WTC11 (cell line): ENCODE data around the gene DCP1B. TPM values are rescaled to one million over a fixed set of nuclear protein-coding genes. Genes with fewer than 3 reads are reported as not detected.

Experiments
- ATAC-seq: fragments of 200-7000 bp; cut with Tn5 transposase; 2 replicates; pipeline ENCODE4 v1.10.0; 2021; ENCODE audit warnings: mild to moderate bottlenecking, moderate library complexity
- CTCF ChIA-PET: fragments of 300-600 bp; sonication (Branson Sonifier 250); formaldehyde crosslinking; loops from one replicate; lab custom pipeline; 2021; ENCODE audit warnings: antibody characterized with exemption; lab: Charles Lee
- POLR2A ChIA-PET: fragments of 350-600 bp; sonication (Branson Sonifier 250); formaldehyde crosslinking; loops from one replicate; lab custom pipeline; 2021; ENCODE audit warnings: antibody characterized with exemption; lab: Charles Lee
- DNase-seq: peaks from one replicate; pipeline ENCODE4 v3.0.0; 2021; ENCODE audit warnings: low spot score
- H3K27ac Mint-ChIP-seq: 2 replicates; pipeline ENCODE4 v1.8.0; 2021; ENCODE audit warnings: mixed read lengths
- H3K27me3 Mint-ChIP-seq: 2 replicates; pipeline ENCODE4 v1.8.0; 2021; ENCODE audit warnings: low read depth, mild to moderate bottlenecking, moderate library complexity, mixed read lengths
- H3K36me3 Mint-ChIP-seq: 2 replicates; pipeline ENCODE4 v1.8.0; 2021; ENCODE audit warnings: mixed read lengths
- H3K4me1 Mint-ChIP-seq: 2 replicates; pipeline ENCODE4 v1.8.0; 2022; ENCODE audit warnings: mixed read lengths
- H3K4me3 Mint-ChIP-seq: 2 replicates; pipeline ENCODE4 v1.8.0; 2021; ENCODE audit warnings: mild to moderate bottlenecking, moderate library complexity, mixed read lengths
- H3K9me3 Mint-ChIP-seq: 2 replicates; pipeline ENCODE4 v1.8.0; 2021; ENCODE audit warnings: mixed read lengths
- ATF1 ChIP-seq: sonication (generic); formaldehyde crosslinking; IDR thresholded peaks from 2 replicates; pipeline ENCODE4 v1.8.1; 2023; ENCODE audit warnings: mild to moderate bottlenecking, moderate library complexity, missing genetic modification reagents
- CBFB ChIP-seq: sonication (generic); formaldehyde crosslinking; IDR thresholded peaks from 2 replicates; pipeline ENCODE4 v1.8.1; 2022; ENCODE audit warnings: mild to moderate bottlenecking, low read depth, missing genetic modification reagents
- GTF2I ChIP-seq: fragments of 250-450 bp; sonication (Bioruptor Pico); conservative IDR thresholded peaks from 2 replicates; pipeline ENCODE4 v1.4.0; 2021; ENCODE audit warnings: mild to moderate bottlenecking
- IRF2 ChIP-seq: sonication (generic); formaldehyde crosslinking; IDR thresholded peaks from 2 replicates; pipeline ENCODE4 v1.8.0; 2022; ENCODE audit warnings: low read depth, missing genetic modification reagents, borderline replicate concordance
- MYBL2 ChIP-seq: sonication (generic); formaldehyde crosslinking; IDR thresholded peaks from 2 replicates; pipeline ENCODE4 v1.8.1; 2023; ENCODE audit warnings: mild to moderate bottlenecking, moderate library complexity, missing genetic modification reagents
- NFE2L1 ChIP-seq: sonication (generic); formaldehyde crosslinking; IDR thresholded peaks from 2 replicates; pipeline ENCODE4 v1.8.1; 2023; ENCODE audit warnings: missing genetic modification reagents
- NFYB ChIP-seq: sonication (generic); formaldehyde crosslinking; conservative IDR thresholded peaks from 2 replicates; pipeline ENCODE4 v1.8.0; 2022; ENCODE audit warnings: low read depth, missing genetic modification reagents
- TP53 ChIP-seq: sonication (generic); formaldehyde crosslinking; IDR thresholded peaks from 2 replicates; pipeline ENCODE4 v1.8.1; 2023; ENCODE audit warnings: mild to moderate bottlenecking, missing genetic modification reagents
- ZNF219 ChIP-seq: sonication (generic); formaldehyde crosslinking; IDR thresholded peaks from 2 replicates; pipeline ENCODE4 v1.8.0; 2023; ENCODE audit warnings: missing genetic modification reagents, mild to moderate bottlenecking, borderline replicate concordance
- total RNA-seq: library from RNA; stranded (reverse); gene quantifications from 3 replicates; pipeline ENCODE4 v1.2.3, GENCODE V29; 2021
- TF ChIP-seq, protein P1 (sequence below): sonication (generic); formaldehyde crosslinking; IDR thresholded peaks from 2 replicates; pipeline ENCODE4 v1.8.0; 2022; ENCODE audit warnings: mild to moderate bottlenecking, missing genetic modification reagents
- TF ChIP-seq, protein P2 (sequence below): fragments of 250-450 bp; sonication (Bioruptor Pico); IDR thresholded peaks from 2 replicates; pipeline ENCODE4 v1.8.0; 2021; ENCODE audit warnings: mild to moderate bottlenecking
- TF ChIP-seq, protein P3 (sequence below): sonication (generic); formaldehyde crosslinking; IDR thresholded peaks from 2 replicates; pipeline ENCODE4 v1.8.0; 2022; ENCODE audit warnings: missing genetic modification reagents
- TF ChIP-seq, protein P4 (sequence below): sonication (generic); formaldehyde crosslinking; IDR thresholded peaks from 2 replicates; pipeline ENCODE4 v1.8.1; 2022; ENCODE audit warnings: low read depth, missing genetic modification reagents, borderline replicate concordance
- TF ChIP-seq, protein P5 (sequence below): sonication (generic); formaldehyde crosslinking; IDR thresholded peaks from 2 replicates; pipeline ENCODE4 v1.8.0; 2023; ENCODE audit warnings: missing genetic modification reagents, mild to moderate bottlenecking, borderline replicate concordance
- TF ChIP-seq, protein P6 (sequence below): sonication (generic); formaldehyde crosslinking; IDR thresholded peaks from 2 replicates; pipeline ENCODE4 v1.8.0; 2023; ENCODE audit warnings: mild to moderate bottlenecking, missing genetic modification reagents

DCP1B gene
- total RNA-seq, 1 experiment from 2014 or later, result 25.1 TPM

DNA sequence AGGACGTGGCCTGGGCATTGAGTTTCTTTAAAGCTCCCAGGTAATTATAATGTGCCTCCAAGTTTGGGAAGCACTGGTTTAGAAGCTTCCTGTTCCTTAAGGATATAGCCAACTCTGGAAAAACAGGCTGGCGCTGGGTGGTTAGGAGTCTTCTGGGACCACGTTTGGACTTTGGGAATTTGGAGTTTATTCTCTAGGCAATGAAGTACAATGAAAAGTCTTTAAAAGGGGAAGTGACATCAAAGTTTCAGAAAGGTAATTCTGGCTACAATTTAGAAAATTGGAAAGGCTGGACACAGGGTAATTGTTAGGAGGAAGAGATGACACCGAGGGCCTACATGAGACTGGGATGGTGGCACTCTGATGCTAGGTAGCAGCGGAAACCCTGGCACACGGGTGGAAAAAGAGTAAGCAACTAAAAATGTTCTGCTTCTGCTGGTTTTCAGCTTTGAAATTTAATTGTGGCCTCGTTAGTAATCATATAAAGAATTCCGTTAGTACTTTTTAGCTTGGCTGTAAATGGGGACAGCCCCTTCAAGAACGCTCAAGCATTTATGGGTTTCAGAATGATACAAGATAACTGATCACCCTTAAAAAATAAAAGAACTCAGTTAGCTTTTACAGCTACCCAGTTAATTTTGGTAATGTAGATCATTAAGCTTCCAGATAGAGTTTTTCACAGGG, 12.7 kb upstream of the DCP1B start:
- ATAC-seq, result no peak
- no peaks in the 10 kb centered on the region for H3K36me3 Mint-ChIP-seq
- H3K27ac Mint-ChIP-seq, result no peak overlapping the region
- no peak for DNase-seq
- H3K27me3 Mint-ChIP-seq, result no peaks in the 10 kb centered on the region
- no peaks in the 10 kb centered on the region for H3K9me3 Mint-ChIP-seq
- POLR2A ChIA-PET, result no interaction called here
- TF ChIP-seq NFE2L1 (CRISPR knock-in tag), result no peak
- TF ChIP-seq, all 79 proteins: peak for 0
- Mint-ChIP-seq H3K4me3 (no peak overlapping the region), H3K4me1 (peaks cover 25% of the 10 kb centered on the region)
- CTCF ChIA-PET, result no interaction called here

DNA sequence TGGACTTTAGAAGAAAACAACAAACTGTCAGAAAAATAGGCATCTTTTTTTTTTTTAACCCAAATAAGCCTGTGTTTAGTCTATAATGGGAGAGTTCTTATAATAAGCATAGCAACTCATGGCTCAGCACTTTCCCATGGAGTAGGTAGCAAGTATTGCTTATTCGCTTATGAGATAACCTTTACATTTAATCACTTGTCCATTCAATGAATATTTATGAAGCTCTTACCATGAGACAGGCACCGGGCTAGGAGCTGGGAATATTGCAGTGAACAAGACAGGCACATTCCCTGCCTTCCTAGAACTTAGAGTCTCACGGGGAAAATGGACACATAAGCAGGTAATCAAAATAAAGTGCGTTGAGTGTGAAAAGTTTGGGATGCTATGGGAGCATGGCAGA, 10.0 kb upstream of the DCP1B start:
- DNase-seq, result no peak
- no peak overlapping the region for H3K27ac Mint-ChIP-seq
- no peak for ATAC-seq
- ChIA-PET CTCF (interaction anchor here (0.9 kb wide), 1 partner anchor 43 kb away, joined by 4 read pairs; no protein-coding TSS in a partner anchor), POLR2A (no interaction called here)
- no peaks in the 10 kb centered on the region for H3K36me3 Mint-ChIP-seq
- H3K4me3 Mint-ChIP-seq, result no peak overlapping the region
- TF ChIP-seq, protein P1, sequence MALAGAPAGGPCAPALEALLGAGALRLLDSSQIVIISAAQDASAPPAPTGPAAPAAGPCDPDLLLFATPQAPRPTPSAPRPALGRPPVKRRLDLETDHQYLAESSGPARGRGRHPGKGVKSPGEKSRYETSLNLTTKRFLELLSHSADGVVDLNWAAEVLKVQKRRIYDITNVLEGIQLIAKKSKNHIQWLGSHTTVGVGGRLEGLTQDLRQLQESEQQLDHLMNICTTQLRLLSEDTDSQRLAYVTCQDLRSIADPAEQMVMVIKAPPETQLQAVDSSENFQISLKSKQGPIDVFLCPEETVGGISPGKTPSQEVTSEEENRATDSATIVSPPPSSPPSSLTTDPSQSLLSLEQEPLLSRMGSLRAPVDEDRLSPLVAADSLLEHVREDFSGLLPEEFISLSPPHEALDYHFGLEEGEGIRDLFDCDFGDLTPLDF (CRISPR knock-in tag), result no peak
- TF ChIP-seq, protein P2, sequence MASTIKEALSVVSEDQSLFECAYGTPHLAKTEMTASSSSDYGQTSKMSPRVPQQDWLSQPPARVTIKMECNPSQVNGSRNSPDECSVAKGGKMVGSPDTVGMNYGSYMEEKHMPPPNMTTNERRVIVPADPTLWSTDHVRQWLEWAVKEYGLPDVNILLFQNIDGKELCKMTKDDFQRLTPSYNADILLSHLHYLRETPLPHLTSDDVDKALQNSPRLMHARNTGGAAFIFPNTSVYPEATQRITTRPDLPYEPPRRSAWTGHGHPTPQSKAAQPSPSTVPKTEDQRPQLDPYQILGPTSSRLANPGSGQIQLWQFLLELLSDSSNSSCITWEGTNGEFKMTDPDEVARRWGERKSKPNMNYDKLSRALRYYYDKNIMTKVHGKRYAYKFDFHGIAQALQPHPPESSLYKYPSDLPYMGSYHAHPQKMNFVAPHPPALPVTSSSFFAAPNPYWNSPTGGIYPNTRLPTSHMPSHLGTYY (CRISPR knock-in tag), result no peak
- TF ChIP-seq, protein P3, sequence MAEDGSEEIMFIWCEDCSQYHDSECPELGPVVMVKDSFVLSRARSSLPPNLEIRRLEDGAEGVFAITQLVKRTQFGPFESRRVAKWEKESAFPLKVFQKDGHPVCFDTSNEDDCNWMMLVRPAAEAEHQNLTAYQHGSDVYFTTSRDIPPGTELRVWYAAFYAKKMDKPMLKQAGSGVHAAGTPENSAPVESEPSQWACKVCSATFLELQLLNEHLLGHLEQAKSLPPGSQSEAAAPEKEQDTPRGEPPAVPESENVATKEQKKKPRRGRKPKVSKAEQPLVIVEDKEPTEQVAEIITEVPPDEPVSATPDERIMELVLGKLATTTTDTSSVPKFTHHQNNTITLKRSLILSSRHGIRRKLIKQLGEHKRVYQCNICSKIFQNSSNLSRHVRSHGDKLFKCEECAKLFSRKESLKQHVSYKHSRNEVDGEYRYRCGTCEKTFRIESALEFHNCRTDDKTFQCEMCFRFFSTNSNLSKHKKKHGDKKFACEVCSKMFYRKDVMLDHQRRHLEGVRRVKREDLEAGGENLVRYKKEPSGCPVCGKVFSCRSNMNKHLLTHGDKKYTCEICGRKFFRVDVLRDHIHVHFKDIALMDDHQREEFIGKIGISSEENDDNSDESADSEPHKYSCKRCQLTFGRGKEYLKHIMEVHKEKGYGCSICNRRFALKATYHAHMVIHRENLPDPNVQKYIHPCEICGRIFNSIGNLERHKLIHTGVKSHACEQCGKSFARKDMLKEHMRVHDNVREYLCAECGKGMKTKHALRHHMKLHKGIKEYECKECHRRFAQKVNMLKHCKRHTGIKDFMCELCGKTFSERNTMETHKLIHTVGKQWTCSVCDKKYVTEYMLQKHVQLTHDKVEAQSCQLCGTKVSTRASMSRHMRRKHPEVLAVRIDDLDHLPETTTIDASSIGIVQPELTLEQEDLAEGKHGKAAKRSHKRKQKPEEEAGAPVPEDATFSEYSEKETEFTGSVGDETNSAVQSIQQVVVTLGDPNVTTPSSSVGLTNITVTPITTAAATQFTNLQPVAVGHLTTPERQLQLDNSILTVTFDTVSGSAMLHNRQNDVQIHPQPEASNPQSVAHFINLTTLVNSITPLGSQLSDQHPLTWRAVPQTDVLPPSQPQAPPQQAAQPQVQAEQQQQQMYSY (CRISPR knock-in tag), result no peak
- TF ChIP-seq, protein P4, sequence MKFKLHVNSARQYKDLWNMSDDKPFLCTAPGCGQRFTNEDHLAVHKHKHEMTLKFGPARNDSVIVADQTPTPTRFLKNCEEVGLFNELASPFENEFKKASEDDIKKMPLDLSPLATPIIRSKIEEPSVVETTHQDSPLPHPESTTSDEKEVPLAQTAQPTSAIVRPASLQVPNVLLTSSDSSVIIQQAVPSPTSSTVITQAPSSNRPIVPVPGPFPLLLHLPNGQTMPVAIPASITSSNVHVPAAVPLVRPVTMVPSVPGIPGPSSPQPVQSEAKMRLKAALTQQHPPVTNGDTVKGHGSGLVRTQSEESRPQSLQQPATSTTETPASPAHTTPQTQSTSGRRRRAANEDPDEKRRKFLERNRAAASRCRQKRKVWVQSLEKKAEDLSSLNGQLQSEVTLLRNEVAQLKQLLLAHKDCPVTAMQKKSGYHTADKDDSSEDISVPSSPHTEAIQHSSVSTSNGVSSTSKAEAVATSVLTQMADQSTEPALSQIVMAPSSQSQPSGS (CRISPR knock-in tag), result no peak
- TF ChIP-seq ATF1 (no peak), NFYB (no peak), ZNF219 (CRISPR knock-in tag) (no peak), GTF2I (no peak), MYBL2 (CRISPR knock-in tag) (no peak), CBFB (no peak), IRF2 (no peak), TP53 (CRISPR knock-in tag) (no peak)
- TF ChIP-seq, protein P5, sequence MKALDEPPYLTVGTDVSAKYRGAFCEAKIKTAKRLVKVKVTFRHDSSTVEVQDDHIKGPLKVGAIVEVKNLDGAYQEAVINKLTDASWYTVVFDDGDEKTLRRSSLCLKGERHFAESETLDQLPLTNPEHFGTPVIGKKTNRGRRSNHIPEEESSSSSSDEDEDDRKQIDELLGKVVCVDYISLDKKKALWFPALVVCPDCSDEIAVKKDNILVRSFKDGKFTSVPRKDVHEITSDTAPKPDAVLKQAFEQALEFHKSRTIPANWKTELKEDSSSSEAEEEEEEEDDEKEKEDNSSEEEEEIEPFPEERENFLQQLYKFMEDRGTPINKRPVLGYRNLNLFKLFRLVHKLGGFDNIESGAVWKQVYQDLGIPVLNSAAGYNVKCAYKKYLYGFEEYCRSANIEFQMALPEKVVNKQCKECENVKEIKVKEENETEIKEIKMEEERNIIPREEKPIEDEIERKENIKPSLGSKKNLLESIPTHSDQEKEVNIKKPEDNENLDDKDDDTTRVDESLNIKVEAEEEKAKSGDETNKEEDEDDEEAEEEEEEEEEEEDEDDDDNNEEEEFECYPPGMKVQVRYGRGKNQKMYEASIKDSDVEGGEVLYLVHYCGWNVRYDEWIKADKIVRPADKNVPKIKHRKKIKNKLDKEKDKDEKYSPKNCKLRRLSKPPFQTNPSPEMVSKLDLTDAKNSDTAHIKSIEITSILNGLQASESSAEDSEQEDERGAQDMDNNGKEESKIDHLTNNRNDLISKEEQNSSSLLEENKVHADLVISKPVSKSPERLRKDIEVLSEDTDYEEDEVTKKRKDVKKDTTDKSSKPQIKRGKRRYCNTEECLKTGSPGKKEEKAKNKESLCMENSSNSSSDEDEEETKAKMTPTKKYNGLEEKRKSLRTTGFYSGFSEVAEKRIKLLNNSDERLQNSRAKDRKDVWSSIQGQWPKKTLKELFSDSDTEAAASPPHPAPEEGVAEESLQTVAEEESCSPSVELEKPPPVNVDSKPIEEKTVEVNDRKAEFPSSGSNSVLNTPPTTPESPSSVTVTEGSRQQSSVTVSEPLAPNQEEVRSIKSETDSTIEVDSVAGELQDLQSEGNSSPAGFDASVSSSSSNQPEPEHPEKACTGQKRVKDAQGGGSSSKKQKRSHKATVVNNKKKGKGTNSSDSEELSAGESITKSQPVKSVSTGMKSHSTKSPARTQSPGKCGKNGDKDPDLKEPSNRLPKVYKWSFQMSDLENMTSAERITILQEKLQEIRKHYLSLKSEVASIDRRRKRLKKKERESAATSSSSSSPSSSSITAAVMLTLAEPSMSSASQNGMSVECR, result no peak
- TF ChIP-seq, protein P6, sequence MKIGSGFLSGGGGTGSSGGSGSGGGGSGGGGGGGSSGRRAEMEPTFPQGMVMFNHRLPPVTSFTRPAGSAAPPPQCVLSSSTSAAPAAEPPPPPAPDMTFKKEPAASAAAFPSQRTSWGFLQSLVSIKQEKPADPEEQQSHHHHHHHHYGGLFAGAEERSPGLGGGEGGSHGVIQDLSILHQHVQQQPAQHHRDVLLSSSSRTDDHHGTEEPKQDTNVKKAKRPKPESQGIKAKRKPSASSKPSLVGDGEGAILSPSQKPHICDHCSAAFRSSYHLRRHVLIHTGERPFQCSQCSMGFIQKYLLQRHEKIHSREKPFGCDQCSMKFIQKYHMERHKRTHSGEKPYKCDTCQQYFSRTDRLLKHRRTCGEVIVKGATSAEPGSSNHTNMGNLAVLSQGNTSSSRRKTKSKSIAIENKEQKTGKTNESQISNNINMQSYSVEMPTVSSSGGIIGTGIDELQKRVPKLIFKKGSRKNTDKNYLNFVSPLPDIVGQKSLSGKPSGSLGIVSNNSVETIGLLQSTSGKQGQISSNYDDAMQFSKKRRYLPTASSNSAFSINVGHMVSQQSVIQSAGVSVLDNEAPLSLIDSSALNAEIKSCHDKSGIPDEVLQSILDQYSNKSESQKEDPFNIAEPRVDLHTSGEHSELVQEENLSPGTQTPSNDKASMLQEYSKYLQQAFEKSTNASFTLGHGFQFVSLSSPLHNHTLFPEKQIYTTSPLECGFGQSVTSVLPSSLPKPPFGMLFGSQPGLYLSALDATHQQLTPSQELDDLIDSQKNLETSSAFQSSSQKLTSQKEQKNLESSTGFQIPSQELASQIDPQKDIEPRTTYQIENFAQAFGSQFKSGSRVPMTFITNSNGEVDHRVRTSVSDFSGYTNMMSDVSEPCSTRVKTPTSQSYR, result no peak
- no peaks in the 10 kb centered on the region for H3K9me3 Mint-ChIP-seq
- no peaks in the 10 kb centered on the region for H3K27me3 Mint-ChIP-seq
- H3K4me1 Mint-ChIP-seq, result peaks cover 50% of the 10 kb centered on the region
